OCI-LY1 (cell line): ENCODE results near the gene IFT81.

Experiments
- H2AFZ ChIP-seq: fragments of 200-600 bp; sonication (generic), shearing (Covaris generic); 2 replicates; pipeline ENCODE4 v1.6.0; 2014; ENCODE audit warnings: antibody characterized with exemption, mild to moderate bottlenecking, low read length
- H3F3A ChIP-seq: fragments of 200-600 bp; sonication (generic), shearing (Covaris generic); 2 replicates; pipeline ENCODE4 v1.6.0; 2014; ENCODE audit warnings: mild to moderate bottlenecking, antibody characterized with exemption, low read length, moderate library complexity; ENCODE audit not compliant: insufficient read depth
- H3K27ac ChIP-seq: fragments of 200-600 bp; sonication (generic); 2 replicates; pipeline ENCODE4 v1.5.1; 2014; ENCODE audit warnings: low read length, mixed run types, mild to moderate bottlenecking, low read depth; ENCODE audit not compliant: poor library complexity, severe bottlenecking
- H3K27me3 ChIP-seq: fragments of 200-600 bp; sonication (generic); 2 replicates; pipeline ENCODE4 v1.6.0; 2014; ENCODE audit warnings: antibody characterized with exemption, mild to moderate bottlenecking, low read length, moderate library complexity; ENCODE audit not compliant: insufficient read depth
- H3K36me3 ChIP-seq: fragments of 200-600 bp; sonication (generic); 2 replicates; pipeline ENCODE4 v1.6.1; 2014; ENCODE audit warnings: mild to moderate bottlenecking, antibody characterized with exemption, low read length, moderate library complexity, mixed read lengths; ENCODE audit not compliant: insufficient read depth
- H3K4me1 ChIP-seq: fragments of 200-600 bp; sonication (generic); 2 replicates; pipeline ENCODE4 v1.5.1; 2014; ENCODE audit warnings: mild to moderate bottlenecking, low read length, moderate library complexity; ENCODE audit not compliant: insufficient read depth, severe bottlenecking
- H3K4me2 ChIP-seq: fragments of 200-600 bp; sonication (generic), shearing (Covaris generic); 2 replicates; pipeline ENCODE4 v1.6.1; 2014; ENCODE audit warnings: low read length
- H3K4me3 ChIP-seq: fragments of 200-600 bp; sonication (generic); 2 replicates; pipeline ENCODE4 v1.5.1; 2014; ENCODE audit warnings: low read length, low read depth, mild to moderate bottlenecking, mixed read lengths; ENCODE audit not compliant: poor library complexity, severe bottlenecking
- H3K79me2 ChIP-seq: fragments of 200-600 bp; shearing (Covaris generic); 2 replicates; pipeline ENCODE4 v1.6.1; 2016; ENCODE audit warnings: mixed run types, low read length, mixed read lengths; ENCODE audit not compliant: insufficient read depth
- H3K9ac ChIP-seq: fragments of 200-600 bp; sonication (generic), shearing (Covaris generic); 2 replicates; pipeline ENCODE4 v1.6.1; 2014; ENCODE audit warnings: mild to moderate bottlenecking, low read length, mixed read lengths
- H3K9me2 ChIP-seq: fragments of 200-600 bp; sonication (generic), shearing (Covaris generic); 2 replicates; pipeline ENCODE4 v1.6.1; 2014; ENCODE audit warnings: low read depth, mild to moderate bottlenecking, low read length, mixed read lengths
- H3K9me3 ChIP-seq: fragments of 200-600 bp; shearing (Covaris generic); 2 replicates; pipeline ENCODE4 v1.6.1; 2014; ENCODE audit warnings: low read length, mixed read lengths
- H4K20me1 ChIP-seq: fragments of 200-600 bp; sonication (generic), shearing (Covaris generic); 2 replicates; pipeline ENCODE4 v1.6.0; 2016; ENCODE audit warnings: mild to moderate bottlenecking, low read length; ENCODE audit not compliant: insufficient read depth
- EZH2 ChIP-seq: fragments of 200-600 bp; sonication (generic), shearing (Covaris generic); IDR thresholded peaks from 2 replicates; pipeline ENCODE4 v1.8.0; 2017; ENCODE audit warnings: borderline replicate concordance, mixed run types, mild to moderate bottlenecking, antibody characterized with exemption, low read length, moderate library complexity, mixed read lengths
- TF ChIP-seq, protein P1 (sequence below): fragments of 200-600 bp; sonication (generic), shearing (Covaris generic); IDR thresholded peaks from 2 replicates; pipeline ENCODE4 v1.5.1; 2017; ENCODE audit warnings: mild to moderate bottlenecking, antibody characterized with exemption, low read length, moderate library complexity, mixed read lengths

Gene IFT81

DNA sequence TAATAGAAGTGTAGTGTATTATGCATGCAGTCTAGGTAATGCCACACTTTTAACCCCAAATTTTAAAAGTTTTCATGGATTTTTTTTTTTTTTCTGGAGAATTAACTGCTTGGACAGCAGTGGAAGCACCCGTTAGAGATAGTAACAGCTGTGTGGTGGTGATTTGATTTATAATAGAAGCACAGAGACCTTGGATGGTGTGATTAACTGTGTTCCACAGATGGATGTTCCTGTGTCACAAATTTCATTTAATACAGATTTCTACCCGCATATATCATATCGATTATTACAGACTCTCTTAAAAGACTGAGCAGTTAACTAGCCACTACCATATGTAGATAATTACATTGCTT, 47.0 kb downstream of the IFT81 start:
- no peaks in the 10 kb centered on the region for H3K9me2 ChIP-seq
- no peaks in the 10 kb centered on the region for H3K36me3 ChIP-seq
- H4K20me1 ChIP-seq: no peaks in the 10 kb centered on the region
- no peaks in the 10 kb centered on the region for H3K9me3 ChIP-seq
- H3K4me3 ChIP-seq: no peak overlapping the region
- H3K9ac ChIP-seq: no peak overlapping the region
- no peaks in the 10 kb centered on the region for H3F3A ChIP-seq
- H3K4me2 ChIP-seq: no peak overlapping the region
- H3K4me1 ChIP-seq: peaks cover 3% of the 10 kb centered on the region
- no peaks in the 10 kb centered on the region for H3K79me2 ChIP-seq
- no peaks in the 10 kb centered on the region for H3K27me3 ChIP-seq
- no peak overlapping the region for H2AFZ ChIP-seq
- no peak for TF ChIP-seq EZH2
- TF ChIP-seq, protein P1, sequence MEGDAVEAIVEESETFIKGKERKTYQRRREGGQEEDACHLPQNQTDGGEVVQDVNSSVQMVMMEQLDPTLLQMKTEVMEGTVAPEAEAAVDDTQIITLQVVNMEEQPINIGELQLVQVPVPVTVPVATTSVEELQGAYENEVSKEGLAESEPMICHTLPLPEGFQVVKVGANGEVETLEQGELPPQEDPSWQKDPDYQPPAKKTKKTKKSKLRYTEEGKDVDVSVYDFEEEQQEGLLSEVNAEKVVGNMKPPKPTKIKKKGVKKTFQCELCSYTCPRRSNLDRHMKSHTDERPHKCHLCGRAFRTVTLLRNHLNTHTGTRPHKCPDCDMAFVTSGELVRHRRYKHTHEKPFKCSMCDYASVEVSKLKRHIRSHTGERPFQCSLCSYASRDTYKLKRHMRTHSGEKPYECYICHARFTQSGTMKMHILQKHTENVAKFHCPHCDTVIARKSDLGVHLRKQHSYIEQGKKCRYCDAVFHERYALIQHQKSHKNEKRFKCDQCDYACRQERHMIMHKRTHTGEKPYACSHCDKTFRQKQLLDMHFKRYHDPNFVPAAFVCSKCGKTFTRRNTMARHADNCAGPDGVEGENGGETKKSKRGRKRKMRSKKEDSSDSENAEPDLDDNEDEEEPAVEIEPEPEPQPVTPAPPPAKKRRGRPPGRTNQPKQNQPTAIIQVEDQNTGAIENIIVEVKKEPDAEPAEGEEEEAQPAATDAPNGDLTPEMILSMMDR: no peak
- no peak overlapping the region for H3K27ac ChIP-seq

DNA sequence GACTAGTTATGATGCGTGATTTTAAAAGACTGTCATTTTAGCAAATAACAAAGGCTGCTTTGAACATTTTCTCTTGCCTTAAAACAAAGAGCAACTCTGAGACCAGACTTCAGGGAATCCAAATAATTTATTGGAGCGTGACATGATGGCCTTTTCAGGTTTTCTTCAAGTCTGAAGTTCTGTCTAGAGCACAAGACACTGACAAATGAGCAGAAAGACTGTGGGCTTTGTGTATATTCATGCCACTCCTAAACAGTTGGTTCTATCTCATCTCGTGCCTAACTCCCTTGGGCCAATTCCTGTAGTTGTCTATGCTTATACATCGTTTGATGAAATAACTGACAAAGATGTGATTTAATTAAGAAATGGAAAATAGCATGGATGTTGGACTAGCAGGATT, 47.5 kb downstream of the IFT81 start:
- Histone ChIP-seq H2AFZ (no peak overlapping the region), H3K27ac (no peak overlapping the region), H3K4me1 (no peaks in the 10 kb centered on the region), H3F3A (no peaks in the 10 kb centered on the region), H3K9me2 (no peaks in the 10 kb centered on the region), H3K9ac (no peak overlapping the region), H3K27me3 (no peaks in the 10 kb centered on the region), H3K9me3 (no peaks in the 10 kb centered on the region), H3K36me3 (no peaks in the 10 kb centered on the region), H3K4me2 (no peak overlapping the region), H3K79me2 (no peaks in the 10 kb centered on the region), H4K20me1 (no peaks in the 10 kb centered on the region), H3K4me3 (no peak overlapping the region)
- no peak for TF ChIP-seq EZH2
- TF ChIP-seq, protein P1: no peak

DNA sequence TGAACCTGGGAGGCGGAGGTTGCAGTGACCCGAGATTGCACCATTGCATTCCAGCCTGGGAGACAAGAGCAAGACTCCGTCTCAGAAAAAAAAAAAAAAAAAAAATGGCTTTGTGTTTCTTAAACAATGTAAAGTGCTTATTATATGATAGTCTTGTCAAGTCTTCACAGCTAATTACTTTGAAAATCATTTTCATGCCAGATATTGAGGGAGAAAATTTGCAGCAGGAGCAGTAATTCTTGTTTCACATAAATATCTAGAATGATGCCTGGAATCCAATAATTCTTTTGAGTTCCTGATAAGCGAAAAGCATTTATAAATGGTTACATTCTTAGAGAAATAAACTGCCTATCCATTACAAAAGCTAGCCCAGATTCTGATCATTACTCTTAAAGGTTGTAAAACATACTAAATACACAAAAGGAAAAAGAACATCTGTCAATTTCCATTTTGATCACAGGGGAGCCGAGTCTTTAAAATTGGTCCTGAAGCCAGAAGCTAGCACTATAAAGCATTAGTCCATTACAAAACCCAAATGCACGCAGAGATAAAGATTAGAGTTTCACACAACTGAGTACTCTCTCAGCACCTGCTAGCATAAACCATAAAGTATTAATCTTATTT, 50.3 kb downstream of the IFT81 start:
- Histone ChIP-seq H3K27ac (no peak overlapping the region), H4K20me1 (no peaks in the 10 kb centered on the region), H2AFZ (no peak overlapping the region), H3K9me2 (no peaks in the 10 kb centered on the region), H3K79me2 (no peaks in the 10 kb centered on the region), H3F3A (no peaks in the 10 kb centered on the region), H3K9ac (no peak overlapping the region), H3K4me2 (no peak overlapping the region), H3K9me3 (no peaks in the 10 kb centered on the region), H3K27me3 (no peaks in the 10 kb centered on the region), H3K36me3 (no peaks in the 10 kb centered on the region), H3K4me3 (no peak overlapping the region), H3K4me1 (no peaks in the 10 kb centered on the region)
- TF ChIP-seq, protein P1: no peak
- no peak for TF ChIP-seq EZH2
